ENCODE data around the gene UBE2C.

Gene UBE2C

GRCh38 chr20:45859916-45860315, 47.5 kb downstream of the UBE2C start:
- no peak for DNase-seq (ENCODE audit: low read depth in 2 of 2)

DNA sequence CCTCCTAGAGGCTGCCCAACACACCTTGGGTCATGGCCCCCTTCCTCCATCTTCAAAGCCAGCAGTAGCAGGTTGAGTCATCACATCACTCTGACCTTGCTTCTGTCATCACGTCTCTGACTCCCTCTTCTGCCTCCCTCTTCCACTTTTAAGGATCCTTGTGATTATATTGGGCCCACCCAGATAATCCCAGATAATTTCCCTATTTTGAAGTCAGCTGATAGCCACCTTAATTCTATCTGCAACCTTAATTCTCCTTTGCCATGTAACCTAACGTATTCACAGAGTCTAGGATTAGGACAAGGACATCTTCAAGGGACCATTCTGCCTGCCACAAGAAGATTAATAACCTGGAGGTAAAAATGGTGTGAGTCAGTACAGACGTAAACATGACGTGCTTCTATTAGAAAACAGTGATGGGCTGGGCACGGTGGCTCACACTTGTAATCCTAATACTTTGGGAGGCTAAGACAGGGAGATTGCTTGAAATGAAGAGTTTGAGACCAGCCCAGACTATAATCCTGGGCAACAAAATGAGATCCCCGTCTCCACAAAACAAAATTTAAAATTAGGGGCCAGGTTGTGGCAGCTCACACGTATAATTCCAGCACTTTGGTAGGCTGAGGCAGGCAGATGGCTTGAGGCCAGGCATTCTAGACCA, 48.2 kb downstream of the UBE2C start:
- DNase-seq (ENCODE audit: low read depth in 2 of 2): no peak

DNA sequence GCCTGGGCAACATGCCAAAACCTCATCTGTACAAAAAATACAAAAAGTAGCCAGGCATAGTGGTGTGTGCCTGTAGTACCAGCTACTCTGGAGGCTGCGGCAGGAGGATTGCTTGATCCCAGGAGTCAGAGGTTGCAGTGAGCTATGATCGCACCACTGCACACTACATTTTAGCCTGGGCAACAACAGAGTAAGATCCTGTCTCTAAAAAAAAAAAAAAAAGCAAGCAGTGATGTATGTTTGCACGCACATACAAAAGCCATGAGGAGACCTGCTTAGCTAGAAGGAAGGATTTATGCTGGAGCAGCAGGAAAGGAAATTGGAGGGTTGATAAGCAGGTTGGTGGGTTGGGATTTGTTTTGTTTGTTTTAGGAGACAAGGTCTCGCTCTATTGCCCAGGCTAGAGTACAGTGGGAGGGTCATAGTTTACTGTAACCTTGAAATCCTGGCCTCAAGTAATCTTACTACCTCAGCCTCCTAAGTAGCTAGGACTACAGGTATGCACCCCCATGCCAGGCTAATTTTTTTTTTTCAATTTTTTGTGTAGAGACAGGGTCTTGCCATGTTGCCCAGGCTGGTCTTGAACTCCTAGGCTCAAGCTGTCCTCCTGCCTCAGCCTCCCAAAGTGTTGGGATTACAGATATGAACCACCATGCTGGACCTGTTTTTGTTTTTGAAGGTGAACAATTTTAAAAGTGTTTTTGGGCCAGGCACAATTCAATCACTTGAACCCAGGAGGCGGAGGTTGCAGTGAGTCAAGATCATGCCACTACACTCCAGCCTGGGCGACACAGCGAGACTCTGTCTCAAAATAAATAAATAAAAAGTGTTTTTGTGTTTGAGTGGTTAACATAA, 49.0 kb downstream of the UBE2C start:
- DNase-seq (ENCODE audit: low read depth in 2 of 2): no peak

GRCh38 chr20:45863543-45864470, 51.4 kb downstream of the UBE2C start:
- no peak for DNase-seq (ENCODE audit: low read depth in 2 of 2)

- no peak for DNase-seq (ENCODE audit: low read depth in 2 of 2)
Measured at GRCh38 chr20:45866454-45866853, 54.0 kb downstream of the UBE2C start.

Measured in stimulated activated CD8-positive, alpha-beta memory T cell treated with anti-CD3 and anti-CD28 coated beads, Interleukin-2, amount 100 ng/mL, for 48 hours (primary cell).